Activated CD8-positive, alpha-beta T cell treated with anti-CD3 and anti-CD28 coated beads, Interleukin-2, amount 10 ng/mL, durations not matched to agents 7 days and 5 days (primary cell): ENCODE measurements around the gene PIGQ. TPM values are rescaled to one million over a fixed set of nuclear protein-coding genes. Genes with fewer than 3 reads are reported as not detected.

Experiments
- ATAC-seq: fragments of 150-1000 bp; cut with Tn5 transposase; one replicate; pipeline ENCODE4 v1.10.0; 2021; ENCODE audit warnings: moderate library complexity
- CTCF ChIA-PET: fragments of 350-600 bp; sonication (Branson Sonifier 250); formaldehyde crosslinking; loops from one replicate; lab custom pipeline; 2021; ENCODE audit warnings: antibody characterized with exemption; lab: Charles Lee
- POLR2A ChIA-PET: fragments of 350-600 bp; sonication (Branson Sonifier 250); formaldehyde crosslinking; loops from one replicate; lab custom pipeline; 2021; ENCODE audit warnings: antibody characterized with exemption; lab: Charles Lee
- DNase-seq: peaks from one replicate; pipeline ENCODE4 v3.0.0-alpha.2; 2020
- H3K27ac Mint-ChIP-seq: one replicate; pipeline ENCODE4 v1.8.0; 2021; ENCODE audit warnings: mild to moderate bottlenecking, mixed read lengths
- H3K27me3 Mint-ChIP-seq: one replicate; pipeline ENCODE4 v1.8.0; 2021; ENCODE audit warnings: low read depth, mixed read lengths
- H3K36me3 Mint-ChIP-seq: one replicate; pipeline ENCODE4 v1.8.0; 2021; ENCODE audit warnings: low read depth, mixed read lengths
- H3K4me1 Mint-ChIP-seq: one replicate; pipeline ENCODE4 v1.8.0; 2021; ENCODE audit warnings: low read depth, mixed read lengths
- H3K4me3 Mint-ChIP-seq: one replicate; pipeline ENCODE4 v1.8.0; 2021; ENCODE audit warnings: mild to moderate bottlenecking, mixed read lengths
- H3K9me3 Mint-ChIP-seq: one replicate; pipeline ENCODE4 v1.8.0; 2022; ENCODE audit warnings: mixed read lengths; ENCODE audit not compliant: insufficient read depth
- total RNA-seq, 2 experiments: library from RNA; stranded (reverse); gene quantifications; one replicate each; pipeline ENCODE4 v1.2.3, GENCODE V29; 2021

Gene PIGQ
- total RNA-seq, 2 experiments from 2014 or later, result 41.2 to 43.0 TPM

DNA sequence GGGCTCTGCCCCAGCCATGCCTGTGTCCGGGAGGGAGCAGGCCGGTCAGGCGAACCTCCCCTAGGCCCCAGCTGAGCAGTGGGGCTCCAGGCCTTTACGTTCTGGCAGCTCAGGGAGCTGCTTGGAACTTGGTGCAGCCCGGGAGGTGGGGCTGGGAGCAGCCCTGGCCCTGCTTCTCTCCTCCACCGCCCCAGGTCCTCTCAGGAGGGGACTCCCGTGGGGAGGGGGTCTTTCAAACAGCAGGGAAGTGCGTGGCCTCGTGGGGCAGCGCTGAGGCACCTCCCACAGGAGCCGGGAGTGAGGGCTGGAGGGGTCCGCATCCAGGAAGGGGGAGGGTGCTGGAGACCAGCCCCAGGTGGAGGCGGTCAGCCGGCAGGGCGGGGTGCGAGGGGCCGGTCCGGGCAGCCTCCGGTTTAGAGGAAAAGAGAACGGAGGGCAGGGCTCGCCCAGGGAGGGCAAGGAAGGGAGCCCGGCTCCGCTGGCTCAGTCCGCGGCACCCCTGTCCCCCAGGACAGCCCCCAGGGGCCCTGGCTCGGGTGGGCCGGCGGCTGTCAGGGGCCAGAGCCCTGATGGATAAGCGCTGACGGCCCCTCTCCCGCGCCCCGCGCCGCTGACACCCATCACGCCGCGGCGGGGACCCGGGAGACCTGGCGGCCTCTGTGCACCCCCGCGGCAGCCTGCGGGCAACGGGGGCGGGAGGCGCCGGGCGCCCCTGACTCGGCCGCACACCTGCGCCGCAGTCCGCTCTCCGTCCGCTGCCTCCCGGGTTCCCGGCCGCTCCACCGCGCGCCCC lies 10.2 kb upstream of the PIGQ start:
- H3K36me3 Mint-ChIP-seq, result no peaks in the 10 kb centered on the region
- no peak for DNase-seq
- H3K4me1 Mint-ChIP-seq, result no peaks in the 10 kb centered on the region
- H3K4me3 Mint-ChIP-seq, result no peak overlapping the region
- peaks cover 12% of the 10 kb centered on the region for H3K27me3 Mint-ChIP-seq
- ChIA-PET POLR2A (no interaction called here), CTCF (interaction anchor here (1.2 kb wide), 1 partner anchor 9 kb away, joined by 3 read pairs; no protein-coding TSS in a partner anchor)
- H3K27ac Mint-ChIP-seq, result no peak overlapping the region
- no peak for ATAC-seq
- no peaks in the 10 kb centered on the region for H3K9me3 Mint-ChIP-seq

GRCh38 chr16:560204-560700 lies 9.5 kb upstream of the PIGQ start, which contains the start of gene PRR35:
Gene PRR35, plus strand, starts transcription at chr16:560394. Its CDS starts 2,901 bp downstream, at chr16:563295.
- H3K4me3 Mint-ChIP-seq, result no peak within 1 kb of the TSS
- no peaks in the 10 kb centered on the region for H3K36me3 Mint-ChIP-seq
- no peaks in the 10 kb centered on the region for H3K9me3 Mint-ChIP-seq
- ChIA-PET CTCF (no interaction called here), POLR2A (no interaction called here)
- peaks cover 12% of the 10 kb centered on the region for H3K27me3 Mint-ChIP-seq
- H3K27ac Mint-ChIP-seq, result no peak within 1 kb of the TSS
- no peak for ATAC-seq
- no peaks in the 10 kb centered on the region for H3K4me1 Mint-ChIP-seq
- no peak for DNase-seq

DNA sequence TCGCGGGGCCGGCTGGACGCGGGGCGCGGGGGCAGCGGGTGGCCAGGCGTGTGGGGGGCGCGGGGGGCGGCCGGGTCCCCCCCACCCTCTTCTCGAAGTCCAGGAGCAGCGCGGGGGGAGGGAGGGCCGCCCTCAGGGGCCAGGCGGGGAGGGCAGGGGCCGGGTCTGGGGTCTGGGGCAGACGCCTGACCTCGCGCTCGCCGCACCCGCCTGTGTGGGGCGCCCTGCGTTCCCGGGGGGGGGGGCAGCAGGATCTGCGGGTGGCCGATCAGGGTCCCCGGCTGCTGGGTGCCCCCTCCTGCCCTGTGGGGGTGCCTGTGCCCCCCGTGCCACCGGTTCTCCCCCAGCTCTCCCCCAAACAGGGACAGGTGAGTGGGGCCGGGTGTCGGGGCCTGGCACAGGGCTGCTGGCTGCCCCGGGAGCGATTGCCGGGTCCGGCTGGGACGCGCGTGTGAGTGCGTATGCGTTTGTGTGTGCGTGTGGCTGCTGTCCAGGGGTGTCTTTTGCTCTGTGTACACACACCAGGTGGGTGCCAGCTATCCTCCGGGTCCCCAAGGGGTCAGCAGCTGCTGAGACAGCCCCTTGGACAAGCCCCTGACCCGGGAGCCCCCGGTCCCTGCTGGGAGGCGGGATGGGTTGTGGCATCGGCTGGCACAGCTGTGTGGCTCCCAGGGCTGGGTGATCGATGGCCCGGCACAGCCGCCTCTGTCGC lies 8.9 kb upstream of the PIGQ start:
- H3K4me3 Mint-ChIP-seq, result no peak overlapping the region
- no peaks in the 10 kb centered on the region for H3K9me3 Mint-ChIP-seq
- DNase-seq, result no peak
- POLR2A ChIA-PET, result no interaction called here
- no peaks in the 10 kb centered on the region for H3K36me3 Mint-ChIP-seq
- CTCF ChIA-PET, result no interaction called here
- ATAC-seq, result no peak
- H3K4me1 Mint-ChIP-seq, result no peaks in the 10 kb centered on the region
- H3K27me3 Mint-ChIP-seq, result peaks cover 12% of the 10 kb centered on the region
- H3K27ac Mint-ChIP-seq, result no peak overlapping the region

- Mint-ChIP-seq H3K4me1 (peaks cover 2% of the 10 kb centered on the region), H3K27ac (no peak overlapping the region), H3K36me3 (no peaks in the 10 kb centered on the region), H3K9me3 (no peaks in the 10 kb centered on the region), H3K4me3 (no peak overlapping the region), H3K27me3 (peaks cover 12% of the 10 kb centered on the region)
- DNase-seq (no peak), ATAC-seq (no peak)
- POLR2A ChIA-PET, result no interaction called here
- CTCF ChIA-PET, result no interaction called here
These were observed 8.4 kb upstream of the PIGQ start for GRCh38 chr16:561413-561794.

GRCh38 chr16:561957-562938 lies 7.5 kb upstream of the PIGQ start:
- no peaks in the 10 kb centered on the region for H3K36me3 Mint-ChIP-seq
- ChIA-PET POLR2A (no interaction called here), CTCF (no interaction called here)
- DNase-seq, result no peak
- no peak overlapping the region for H3K27ac Mint-ChIP-seq
- peaks cover 12% of the 10 kb centered on the region for H3K27me3 Mint-ChIP-seq
- no peaks in the 10 kb centered on the region for H3K9me3 Mint-ChIP-seq
- H3K4me3 Mint-ChIP-seq, result no peak overlapping the region
- H3K4me1 Mint-ChIP-seq, result peaks cover 10% of the 10 kb centered on the region
- ATAC-seq, result no peak

DNA sequence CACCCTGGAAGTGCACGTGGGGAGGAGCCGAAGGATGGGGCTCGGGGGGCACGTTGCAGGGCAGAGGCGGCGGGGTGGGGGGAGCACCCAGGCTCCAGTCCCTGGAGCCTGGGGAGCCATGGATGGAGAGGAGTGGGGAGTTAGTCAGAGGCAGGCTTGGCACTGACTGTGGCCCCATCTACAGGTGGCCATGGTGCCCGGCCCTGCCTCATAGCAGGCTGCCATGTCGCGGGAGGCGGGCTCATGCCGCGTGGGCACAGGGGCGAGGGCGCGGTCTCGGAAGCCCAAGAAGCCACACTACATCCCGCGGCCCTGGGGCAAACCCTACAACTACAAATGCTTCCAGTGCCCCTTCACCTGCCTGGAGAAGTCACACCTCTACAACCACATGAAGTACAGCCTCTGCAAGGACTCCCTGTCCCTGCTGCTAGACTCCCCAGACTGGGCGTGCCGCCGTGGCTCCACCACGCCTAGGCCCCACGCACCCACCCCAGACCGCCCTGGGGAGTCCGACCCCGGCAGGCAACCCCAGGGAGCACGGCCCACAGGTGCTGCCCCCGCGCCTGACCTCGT lies 6.6 kb upstream of the PIGQ start:
- Mint-ChIP-seq H3K36me3 (no peaks in the 10 kb centered on the region), H3K4me3 (no peak overlapping the region), H3K9me3 (no peaks in the 10 kb centered on the region), H3K27ac (no peak overlapping the region), H3K27me3 (peaks cover 12% of the 10 kb centered on the region), H3K4me1 (peaks cover 11% of the 10 kb centered on the region)
- no peak for ATAC-seq
- ChIA-PET POLR2A (no interaction called here), CTCF (no interaction called here)
- no peak for DNase-seq

GRCh38 chr16:564690-565418 lies 4.9 kb upstream of the PIGQ start:
- DNase-seq (no peak), ATAC-seq (no peak)
- H3K9me3 Mint-ChIP-seq, result no peaks in the 10 kb centered on the region
- H3K36me3 Mint-ChIP-seq, result no peaks in the 10 kb centered on the region
- H3K4me3 Mint-ChIP-seq, result no peak overlapping the region
- no peak overlapping the region for H3K27ac Mint-ChIP-seq
- H3K4me1 Mint-ChIP-seq, result peaks cover 18% of the 10 kb centered on the region
- POLR2A ChIA-PET, result no interaction called here
- H3K27me3 Mint-ChIP-seq, result peaks cover 5% of the 10 kb centered on the region
- CTCF ChIA-PET, result interaction anchor here (0.9 kb wide), 1 partner anchor 72 kb away, joined by 3 read pairs; the partner anchor contains the start of gene METTL26

GRCh38 chr16:565419-566330 lies 4.1 kb upstream of the PIGQ start:
- no peak overlapping the region for H3K27ac Mint-ChIP-seq

GRCh38 chr16:566475-567372 lies 3.0 kb upstream of the PIGQ start, which contains the start of gene NHLRC4:
Gene NHLRC4, plus strand, starts transcription at chr16:567005. Its CDS starts 1,043 bp downstream, at chr16:568048.
- ChIA-PET POLR2A (interaction anchor here (0.7 to 1.3 kb wide), 3 partner anchors 9 to 40 kb away, joined by 3 to 4 read pairs (median 3); partner anchors contain the start of gene CAPN15), CTCF (no interaction called here)

More at GRCh38 chr16:565419-566330, 4.1 kb upstream of the PIGQ start:
- Mint-ChIP-seq H3K4me3 (no peak overlapping the region), H3K9me3 (no peaks in the 10 kb centered on the region), H3K4me1 (peaks cover 20% of the 10 kb centered on the region), H3K36me3 (no peaks in the 10 kb centered on the region), H3K27me3 (peaks cover 5% of the 10 kb centered on the region)
- DNase-seq (no peak), ATAC-seq (no peak)
- ChIA-PET CTCF (interaction anchor here (0.9 kb wide), 1 partner anchor 71 kb away, joined by 3 read pairs; the partner anchor contains the start of gene METTL26), POLR2A (interaction anchor here (1.3 kb wide), 1 partner anchor 37 kb away, joined by 3 read pairs; no protein-coding TSS in a partner anchor)

More at GRCh38 chr16:566475-567372, 3.0 kb upstream of the PIGQ start, which contains the start of gene NHLRC4:
- ATAC-seq, result peak; percentile 56
- peaks cover 3% of the 10 kb centered on the region for H3K27me3 Mint-ChIP-seq
- peak within 1 kb of the TSS; percentile 78 for H3K27ac Mint-ChIP-seq
- no peaks in the 10 kb centered on the region for H3K36me3 Mint-ChIP-seq
- DNase-seq, result peak; percentile 82
- H3K4me3 Mint-ChIP-seq, result peak within 1 kb of the TSS; percentile 58
- peaks cover 29% of the 10 kb centered on the region for H3K4me1 Mint-ChIP-seq
- H3K9me3 Mint-ChIP-seq, result no peaks in the 10 kb centered on the region
